GM19455 (cell line): Measurements from ENCODE around the gene TDRD5.
"Not testable (repeated sequence)": the region's sequence is repeated elsewhere in the genome, so short reads cannot be mapped to it uniquely, and the experiment has no call there.

Experiments
- ATAC-seq: cut with Tn5 transposase; IDR thresholded peaks from one replicate; pipeline ENCODE4 v1.9.1; 2021; ENCODE audit not compliant: unreplicated experiment

TDRD5 gene

GRCh38 chr1:179598631-179599030, 7.0 kb downstream of the TDRD5 start:
- ATAC-seq: no peak

GRCh38 chr1:179599623-179600249, 8.1 kb downstream of the TDRD5 start:
- no peak for ATAC-seq

- no peak for ATAC-seq
Measured at GRCh38 chr1:179601093-179601492, 9.5 kb downstream of the TDRD5 start.

GRCh38 chr1:179612361-179612760, 20.7 kb downstream of the TDRD5 start:
- no peak for ATAC-seq

GRCh38 chr1:179630719-179631118, 39.1 kb downstream of the TDRD5 start:
- ATAC-seq: no peak

GRCh38 chr1:179632868-179633267, 41.2 kb downstream of the TDRD5 start:
- no peak for ATAC-seq

GRCh38 chr1:179637211-179637860, 45.7 kb downstream of the TDRD5 start:
- ATAC-seq: no peak

- no peak for ATAC-seq
Measured at GRCh38 chr1:179661018-179661417, 69.4 kb downstream of the TDRD5 start.

GRCh38 chr1:179663810-179664209, 72.2 kb downstream of the TDRD5 start:
- no peak for ATAC-seq

GRCh38 chr1:179677882-179678281, 86.2 kb downstream of the TDRD5 start:
- no peak for ATAC-seq

GRCh38 chr1:179694530-179694929, 102.9 kb downstream of the TDRD5 start:
- ATAC-seq: not testable (repeated sequence)

- ATAC-seq: no peak
Measured at GRCh38 chr1:179702946-179703539, 111.4 kb downstream of the TDRD5 start.

- no peak for ATAC-seq
Measured at GRCh38 chr1:179706339-179706941, 114.8 kb downstream of the TDRD5 start.

GRCh38 chr1:179707406-179707805, 115.8 kb downstream of the TDRD5 start:
- ATAC-seq: no peak

- ATAC-seq: no peak
Measured at GRCh38 chr1:179708434-179709195, 117.0 kb downstream of the TDRD5 start.

GRCh38 chr1:179709841-179710329, 118.3 kb downstream of the TDRD5 start:
- ATAC-seq: no peak

GRCh38 chr1:179714159-179714558, 122.5 kb downstream of the TDRD5 start:
- ATAC-seq: no peak

GRCh38 chr1:179714623-179715022, 123.0 kb downstream of the TDRD5 start:
- no peak for ATAC-seq

GRCh38 chr1:179719272-179719671, 127.6 kb downstream of the TDRD5 start:
- no peak for ATAC-seq

GRCh38 chr1:179728271-179728670, 136.6 kb downstream of the TDRD5 start:
- no peak for ATAC-seq

- ATAC-seq: no peak
Measured at GRCh38 chr1:179729881-179730280, 138.2 kb downstream of the TDRD5 start.
